Ammon's horn (tissue), 1 donor: ENCODE data around the gene KRT86.
A peak's percentile ranks its signal among the peaks of the same experiment; 100 is the strongest.
"Not testable (repeated sequence)": the region's sequence is repeated elsewhere in the genome, so short reads cannot be mapped to it uniquely, and the experiment has no call there.

Source experiments
- DNase-seq: peaks from one replicate; pipeline ENCODE4 v3.0.0-alpha.2; 2016; ENCODE audit warnings: low spot score

The KRT86 gene

DNA sequence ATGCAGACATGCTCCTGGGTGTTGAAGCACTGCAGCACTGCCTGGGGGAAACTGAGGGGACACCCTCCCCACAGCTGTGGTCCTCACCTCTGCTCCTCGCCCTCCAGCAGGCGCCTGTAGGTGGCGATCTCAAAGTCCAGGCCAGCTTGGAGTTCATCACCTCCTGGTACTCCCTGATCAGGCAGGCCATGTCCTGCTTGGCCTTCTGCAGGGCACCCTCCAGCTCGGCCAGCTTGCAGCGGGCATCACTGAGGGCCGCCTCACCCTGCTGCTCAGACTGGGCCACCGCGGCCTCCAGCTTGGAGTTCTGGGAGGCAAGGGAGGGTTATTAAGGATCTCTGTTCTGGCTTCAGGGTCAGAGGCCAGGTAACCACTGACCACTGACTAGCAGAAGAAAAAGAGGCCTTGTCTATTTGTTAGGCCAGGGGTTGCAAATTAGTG, 22.2 kb upstream of the KRT86 start:
- not testable (repeated sequence) for DNase-seq

DNA sequence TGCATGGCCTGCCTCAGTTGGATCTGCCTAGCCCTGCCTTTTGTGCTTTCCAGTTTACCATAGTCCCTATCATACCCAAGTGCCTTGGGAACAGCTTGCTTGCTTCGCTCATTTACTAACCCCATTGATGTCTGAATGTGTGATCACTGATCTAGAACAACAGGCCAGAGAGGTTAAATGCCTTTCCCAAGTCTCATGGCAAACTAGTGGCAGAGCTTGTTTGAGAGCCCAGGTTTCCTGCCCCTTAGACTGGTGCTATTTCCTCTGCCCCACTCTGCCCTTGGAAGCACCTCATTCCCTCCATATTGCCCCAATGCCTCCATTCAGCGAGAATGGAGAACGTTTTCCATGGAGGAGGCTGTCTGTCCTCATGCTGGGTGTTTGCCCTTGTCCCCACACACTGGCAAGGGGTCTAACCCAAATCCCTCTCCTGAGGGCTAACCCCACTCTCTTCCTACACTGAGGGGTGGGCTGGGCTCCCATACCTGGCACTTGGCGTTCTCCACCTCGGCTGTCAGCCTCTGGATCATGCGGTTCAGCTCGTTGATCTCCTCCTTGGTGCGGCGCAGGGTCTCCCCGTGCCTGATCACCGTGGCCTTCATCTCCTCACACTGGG, 21.6 kb upstream of the KRT86 start:
- no peak for DNase-seq

DNA sequence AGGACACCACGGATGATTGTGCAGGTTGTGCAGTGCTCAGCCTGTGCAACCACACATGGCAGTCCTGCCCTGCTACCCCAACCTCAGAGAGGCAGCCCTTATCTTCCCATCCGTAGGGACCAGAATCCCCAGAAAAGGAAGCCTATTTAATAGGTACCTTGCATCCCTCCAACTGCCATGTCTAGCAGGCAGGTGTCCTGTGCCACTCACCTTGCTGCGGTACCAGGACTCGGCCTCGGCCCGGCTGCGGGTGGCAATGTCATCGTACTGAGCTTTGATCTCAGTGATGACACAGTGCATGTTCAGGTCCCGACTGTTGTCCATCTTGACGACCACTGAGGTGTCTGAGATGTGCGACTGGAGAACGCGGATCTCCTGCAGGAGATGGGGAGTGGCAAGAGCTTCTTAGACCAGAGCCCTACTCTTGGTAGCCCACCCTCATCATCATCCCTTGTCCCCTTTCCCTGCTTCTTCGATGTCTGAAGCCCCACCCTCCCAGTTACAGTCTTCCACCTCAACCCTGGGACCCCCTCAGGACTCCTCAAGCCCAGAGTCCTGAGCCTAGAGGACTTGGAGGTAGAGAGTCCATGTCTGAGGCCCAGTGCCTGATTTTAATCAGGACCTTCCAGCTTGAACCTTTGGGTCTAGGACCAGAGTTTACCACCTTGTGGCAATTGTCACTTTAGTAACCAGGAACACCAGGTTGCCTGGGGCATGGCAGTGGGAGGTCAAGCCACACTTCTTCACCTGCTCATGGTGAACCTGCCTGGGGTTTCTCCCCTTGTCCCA, 20.9 kb upstream of the KRT86 start:
- DNase-seq = no peak

DNA sequence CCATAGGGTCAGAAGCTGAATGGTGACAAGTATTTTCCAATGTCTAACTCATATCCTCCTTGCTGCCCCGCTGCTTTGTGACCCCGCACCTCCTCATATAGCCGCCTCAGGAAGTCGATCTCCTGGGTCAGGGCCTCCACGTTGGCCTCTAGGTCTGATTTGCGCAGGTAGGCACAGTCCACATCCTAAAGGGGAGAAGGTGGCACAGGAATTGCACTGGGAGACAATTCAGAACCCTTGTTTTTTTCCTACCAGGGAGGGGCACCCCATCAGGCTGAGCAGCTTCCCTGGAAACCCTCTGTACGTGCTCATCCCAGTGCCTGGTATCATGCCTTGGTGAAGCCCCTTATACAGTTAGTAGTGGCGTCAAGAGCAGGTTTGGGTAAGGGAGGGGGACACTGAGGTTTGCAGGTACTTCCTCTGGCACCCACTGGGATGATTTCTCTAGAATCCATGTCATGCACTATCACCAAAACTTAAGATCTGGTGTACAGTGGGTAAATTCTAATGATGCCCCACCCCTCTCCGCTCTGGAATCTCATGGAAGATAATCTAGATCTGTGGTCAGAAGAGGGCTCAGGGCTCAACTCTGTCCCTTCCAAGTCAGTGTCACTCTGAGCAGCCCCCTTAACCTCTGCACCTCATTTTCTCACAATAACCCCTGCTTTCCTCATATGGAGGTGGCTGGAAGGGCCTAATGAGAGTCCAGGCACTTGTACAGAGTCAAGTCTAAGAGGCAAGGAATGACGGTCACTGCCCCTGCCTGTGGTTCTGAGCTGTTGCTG, 20.1 kb upstream of the KRT86 start:
- DNase-seq = no peak

DNA sequence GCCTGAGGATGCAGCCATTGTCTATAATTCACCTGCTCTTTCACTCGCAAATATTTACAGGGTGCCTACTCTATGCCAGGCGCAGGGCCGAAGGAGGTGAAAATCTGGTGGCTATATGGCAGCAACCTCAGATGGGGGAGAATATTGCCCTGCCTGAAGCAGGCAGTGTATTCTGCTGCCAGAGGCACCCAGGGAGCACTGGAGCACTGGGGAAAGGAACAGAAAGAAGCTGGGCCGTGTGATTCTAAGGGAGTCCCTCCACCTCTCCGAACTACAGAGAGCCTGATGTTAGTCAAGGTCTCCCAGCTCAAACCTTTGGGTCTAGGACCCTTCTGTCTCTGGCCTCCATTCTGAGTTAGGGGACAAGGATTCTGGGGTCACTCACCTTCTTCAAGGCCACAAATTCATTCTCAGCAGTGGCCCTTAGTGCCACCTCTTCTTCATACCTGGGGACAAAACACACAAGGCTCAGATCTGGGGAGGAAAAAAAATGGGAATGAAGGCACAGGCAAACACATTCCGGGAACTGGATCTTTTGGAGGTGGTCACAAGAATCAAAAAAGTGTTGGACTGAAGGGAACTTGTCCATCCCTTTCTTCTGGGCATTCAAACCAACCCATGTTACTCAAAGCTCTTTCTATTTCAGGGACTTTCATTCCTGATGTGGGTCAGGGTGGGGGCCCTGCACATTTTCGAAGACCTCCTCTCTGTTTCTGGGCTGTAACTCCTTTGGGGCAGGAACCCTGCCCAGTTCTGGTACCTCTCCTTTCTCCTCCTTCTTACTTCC, 19.3 kb upstream of the KRT86 start:
- DNase-seq = no peak

DNA sequence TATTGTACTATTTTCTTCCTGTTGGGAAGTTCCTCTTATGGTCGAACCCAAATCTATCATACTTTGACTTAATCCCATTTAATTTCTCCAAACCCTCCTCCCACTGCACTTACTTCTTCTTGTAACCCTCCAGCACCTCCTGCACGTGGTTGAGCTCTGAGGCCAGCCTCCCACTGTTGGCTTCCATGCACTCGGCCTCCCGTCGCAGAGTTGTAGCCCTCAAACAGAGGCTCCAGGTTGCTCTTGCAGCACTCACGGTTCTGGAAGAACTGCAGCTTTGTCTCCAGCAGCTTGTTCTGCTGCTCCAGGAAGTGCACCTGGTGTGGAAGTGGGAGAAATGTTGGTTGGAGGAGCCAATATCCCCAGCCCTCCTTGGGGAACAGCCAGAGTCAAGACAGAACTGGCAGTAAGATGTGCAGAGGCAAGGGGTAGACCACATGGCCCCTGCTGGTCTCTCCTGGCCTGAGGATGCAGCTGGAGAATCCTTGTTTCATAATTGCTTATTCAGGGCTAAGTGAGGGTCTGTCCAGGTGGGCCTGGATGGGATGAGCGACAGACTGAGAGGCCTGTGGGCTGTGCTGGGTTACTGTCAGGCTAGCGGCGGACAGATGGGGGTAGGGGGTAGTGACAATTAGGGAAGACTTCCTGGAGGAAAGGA, 18.4 kb upstream of the KRT86 start:
- DNase-seq = no peak

DNA sequence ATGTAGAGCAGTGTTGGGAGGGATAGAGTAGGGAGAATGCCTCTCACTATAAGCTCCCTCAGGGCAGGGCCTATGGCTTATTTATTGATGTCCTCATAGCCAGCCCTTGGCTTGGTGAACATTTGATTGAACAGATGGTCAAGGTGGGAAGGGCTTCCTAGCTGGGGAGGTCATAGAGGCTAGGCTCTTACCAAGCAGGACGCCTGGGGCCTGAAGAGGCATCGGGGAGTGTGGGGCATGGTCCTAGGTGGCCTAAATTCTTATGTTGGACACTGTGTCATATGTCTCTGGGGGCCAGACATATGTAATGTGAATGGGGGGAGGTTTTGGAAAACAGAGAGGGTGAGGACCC, 17.9 kb upstream of the KRT86 start:
- no peak for DNase-seq

DNA sequence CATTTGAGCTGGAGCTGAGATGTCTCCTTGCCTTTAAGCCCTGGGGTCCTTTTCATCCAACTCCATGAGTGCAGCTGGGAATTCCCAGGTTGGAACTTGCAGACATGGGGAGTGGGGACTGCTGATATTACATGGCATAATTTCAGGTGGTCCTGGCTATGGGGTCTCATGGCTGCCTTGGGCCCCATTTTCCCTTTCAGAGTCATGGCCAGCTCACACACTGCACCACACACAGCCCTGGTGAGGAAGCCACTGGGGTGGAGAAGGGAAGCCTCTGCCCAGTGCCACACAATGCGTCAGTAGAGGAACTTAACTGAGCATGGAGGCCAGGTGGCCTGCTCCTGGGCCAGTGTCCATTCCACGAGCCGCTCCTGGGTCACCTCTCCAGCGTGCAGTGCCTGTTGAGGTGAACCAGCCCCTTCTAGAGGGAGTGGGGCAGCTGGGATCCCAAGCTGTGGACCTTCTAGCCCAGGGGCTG, 17.3 kb upstream of the KRT86 start:
- no peak for DNase-seq

DNA sequence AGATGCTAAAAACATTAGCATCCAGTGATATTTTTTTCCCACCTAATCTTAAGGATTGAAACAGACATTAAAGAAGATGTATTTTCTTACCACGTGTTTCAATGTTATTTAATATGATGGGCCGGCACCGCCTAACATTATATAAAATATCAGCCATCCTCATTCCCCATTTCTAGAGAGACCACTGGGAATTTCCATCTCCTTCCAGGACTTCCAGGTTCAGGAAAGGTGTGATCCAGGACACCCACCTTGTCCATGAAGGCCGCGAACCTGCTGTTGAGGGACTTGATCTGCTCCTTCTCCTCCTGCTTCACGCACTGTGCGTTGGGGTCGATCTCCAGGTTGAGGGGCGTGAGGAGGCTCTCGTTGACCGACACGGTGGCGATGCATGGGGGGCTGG, 16.5 kb upstream of the KRT86 start:
- DNase-seq = not testable (repeated sequence)

DNA sequence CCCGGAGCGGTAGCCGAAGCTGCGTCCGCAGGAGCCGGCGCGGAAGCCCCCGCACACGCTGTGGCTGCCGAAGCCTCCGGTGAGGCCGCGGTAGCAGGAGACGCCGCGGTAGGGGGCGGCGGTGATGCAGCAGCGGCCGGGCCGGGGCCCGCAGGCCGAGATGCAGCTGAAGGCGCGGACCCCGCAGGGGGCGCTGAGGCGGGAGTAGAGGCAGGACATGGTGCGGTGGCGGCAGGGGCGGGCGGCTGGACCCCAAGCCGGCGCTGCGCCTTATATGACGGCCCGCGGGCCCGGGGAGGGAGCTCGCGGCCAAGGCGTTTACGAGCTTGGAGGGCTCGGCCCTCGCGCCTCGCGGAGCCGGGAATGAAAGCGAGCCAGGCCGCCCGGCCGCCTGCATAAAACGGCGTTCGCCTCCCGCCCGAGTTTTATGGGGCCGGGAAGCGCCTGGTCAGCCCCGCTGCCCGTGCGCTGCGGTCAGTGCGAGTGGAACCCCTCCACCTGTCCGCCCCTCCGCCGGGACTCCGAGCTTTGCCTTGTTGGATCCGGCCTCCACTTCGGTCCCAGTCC, 16.0 kb upstream of the KRT86 start:
- DNase-seq = no peak

DNA sequence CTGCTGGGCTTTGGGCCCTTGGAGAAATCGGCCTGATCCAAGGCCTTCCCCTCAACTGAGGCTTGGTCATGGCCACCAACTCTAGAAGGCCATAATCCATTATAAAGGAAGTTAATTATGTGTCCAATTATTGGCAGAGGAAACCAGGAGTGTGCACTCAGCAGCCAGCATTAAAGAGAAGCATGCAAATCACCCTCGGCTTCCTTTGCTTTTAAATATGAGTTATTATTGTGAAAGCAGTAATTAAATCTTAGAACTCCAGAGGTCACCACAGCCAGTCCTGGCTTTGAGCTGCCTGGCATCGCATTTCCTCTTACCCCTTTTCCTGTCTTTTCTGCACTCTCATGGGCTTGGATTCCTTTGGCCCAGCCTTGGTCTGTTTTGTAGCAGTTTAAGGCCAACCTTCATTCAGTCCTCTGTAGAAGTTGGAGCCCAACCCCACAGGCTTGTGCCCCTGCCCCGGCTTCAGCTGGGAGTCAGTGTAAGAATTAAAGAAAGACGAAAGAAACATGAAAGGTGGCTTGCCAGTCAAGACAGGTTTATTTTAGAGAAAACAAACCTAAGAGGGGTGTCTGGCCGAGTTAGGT, 14.7 kb upstream of the KRT86 start:
- no peak for DNase-seq

DNA sequence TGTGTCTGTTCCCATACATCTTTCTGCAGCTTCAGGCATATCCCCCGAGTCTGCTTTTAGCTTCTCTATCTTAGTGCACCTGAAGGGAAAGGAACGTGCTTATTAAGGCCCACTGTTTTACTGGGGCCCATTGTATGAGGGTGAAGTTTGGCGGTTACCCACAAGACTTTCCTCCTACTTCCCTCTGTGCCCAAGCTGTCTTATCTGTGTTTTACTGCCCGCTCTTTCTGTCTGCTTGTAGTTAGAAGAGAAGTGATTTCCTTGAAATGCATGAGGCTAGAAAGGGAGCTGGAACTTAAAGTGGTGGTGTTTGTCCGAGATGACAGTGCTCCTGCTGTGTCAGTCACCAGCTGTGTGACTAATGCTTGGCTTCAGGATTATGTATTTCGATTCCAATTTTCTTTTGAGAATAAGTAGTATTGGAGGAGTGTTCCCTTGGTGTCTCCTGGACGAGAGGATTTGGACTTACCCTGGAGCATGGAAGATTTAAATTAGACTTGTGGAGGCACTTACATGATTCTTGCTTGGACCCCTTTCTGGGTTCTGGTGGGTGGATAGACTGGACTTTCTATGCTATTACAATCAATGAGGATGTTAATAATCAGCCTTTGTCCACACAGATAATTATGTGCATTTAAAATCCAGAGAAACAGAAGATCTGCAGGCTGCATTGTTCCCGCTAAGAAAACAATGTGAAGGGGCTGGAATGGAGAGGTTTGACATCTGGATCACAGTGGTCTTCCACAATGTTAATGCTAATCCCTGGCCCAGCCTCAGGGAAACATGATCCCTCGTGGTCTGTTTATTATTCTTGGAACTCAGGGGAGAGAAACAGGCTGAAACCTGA, 13.9 kb upstream of the KRT86 start:
- no peak for DNase-seq

DNA sequence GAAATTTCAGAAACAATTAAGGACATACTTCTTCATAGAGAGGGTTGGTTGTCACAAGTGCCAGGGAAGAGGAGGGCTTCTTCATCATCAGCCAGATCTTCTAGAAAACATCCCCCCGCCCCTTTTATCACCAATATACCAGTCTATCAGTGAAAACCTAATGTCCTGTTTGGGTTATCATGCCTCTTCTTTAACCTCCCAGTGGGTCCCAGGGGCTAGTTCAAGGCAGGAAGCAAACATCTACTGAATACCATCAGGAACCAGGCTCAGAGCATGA, 13.3 kb upstream of the KRT86 start:
- DNase-seq = no peak

DNA sequence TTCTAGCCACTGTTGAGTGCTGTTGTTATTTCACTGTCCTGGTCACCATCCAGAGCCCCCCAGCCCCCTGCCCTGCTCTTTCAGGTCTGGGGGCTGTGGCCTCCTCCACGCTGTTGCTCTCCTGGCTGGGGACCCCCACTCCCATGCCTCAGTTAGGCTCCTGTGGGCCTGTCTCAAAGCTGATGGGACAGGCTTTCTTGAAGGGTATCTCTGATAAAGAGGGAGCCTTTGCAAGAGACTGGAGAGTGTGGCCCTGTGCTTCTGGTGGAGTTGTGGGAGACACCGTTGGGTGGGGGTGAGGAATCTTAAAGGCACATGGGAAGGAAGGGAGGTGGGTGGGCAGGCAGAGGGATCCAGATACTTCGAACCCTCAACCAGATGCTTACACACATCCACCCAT, 12.2 kb upstream of the KRT86 start:
- DNase-seq = no peak

DNA sequence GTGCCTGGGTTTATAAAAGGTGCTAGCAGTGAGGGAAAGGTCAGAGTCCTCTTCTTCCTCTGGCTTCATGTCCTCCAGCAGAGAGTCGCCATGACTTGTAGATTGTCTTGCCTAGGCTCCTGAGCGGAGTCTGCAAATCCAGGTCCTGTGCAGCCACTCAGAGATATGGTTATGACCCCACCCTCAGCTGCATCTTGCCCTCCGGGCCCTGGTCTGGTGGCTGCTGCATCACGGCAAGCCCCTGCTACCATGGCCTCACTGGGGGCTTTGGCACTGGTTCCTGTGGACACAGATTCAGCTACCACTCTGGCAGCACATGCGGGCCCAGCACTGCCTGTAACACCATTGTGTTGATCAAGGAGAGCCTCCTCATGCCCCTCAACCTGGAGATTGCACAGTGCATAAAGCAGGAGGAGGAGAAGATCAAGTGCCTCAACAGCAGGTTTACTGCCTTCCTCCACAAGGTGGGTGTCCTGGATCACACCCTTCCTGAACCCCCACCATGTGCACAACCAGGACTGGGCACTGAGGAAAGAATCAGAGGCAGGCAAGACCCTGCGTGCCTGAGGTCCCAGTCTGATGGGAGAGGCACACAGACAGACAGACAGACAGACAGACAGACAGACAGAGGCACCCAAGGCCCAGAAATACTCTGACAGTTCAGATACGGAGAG, 10.5 kb upstream of the KRT86 start:
- no peak for DNase-seq

DNA sequence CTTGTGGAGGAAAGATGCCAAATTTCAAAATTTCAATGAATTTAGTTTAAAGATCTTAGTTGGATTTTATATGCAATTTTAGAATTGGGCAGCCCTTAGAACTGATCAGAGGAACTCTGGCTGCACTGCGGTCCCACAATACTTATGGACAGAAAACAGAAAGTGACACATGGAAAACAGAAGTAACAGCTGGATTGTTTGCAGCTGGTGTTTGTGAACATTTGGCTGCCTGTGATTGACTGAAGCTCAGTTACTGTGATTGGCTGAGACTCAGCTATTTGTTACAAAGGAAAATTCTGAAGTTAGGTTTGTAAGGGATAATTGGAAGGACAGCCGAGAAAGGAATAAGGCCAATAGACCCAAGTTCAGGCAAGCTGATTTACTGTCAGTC, 10.0 kb upstream of the KRT86 start:
- DNase-seq = peak; percentile 68

DNA sequence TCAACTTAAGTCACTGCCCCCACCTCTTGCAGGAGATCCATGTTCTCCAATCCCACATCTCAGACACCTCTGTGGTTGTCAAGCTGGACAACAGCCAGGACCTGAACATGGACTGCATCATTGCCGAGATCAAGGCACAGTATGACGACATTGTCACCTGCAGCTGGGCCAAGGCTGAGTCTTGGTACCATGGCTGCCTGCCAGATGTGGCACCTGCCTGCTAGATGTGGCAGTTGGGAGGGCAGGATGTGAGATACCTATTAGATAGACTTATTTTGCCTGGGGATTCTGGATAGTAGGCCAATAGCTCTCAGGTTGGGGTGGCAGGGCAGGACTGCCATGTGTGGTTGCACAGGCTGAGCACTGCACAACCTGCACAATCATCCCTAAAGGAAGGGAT, 7.9 kb upstream of the KRT86 start:
- DNase-seq = no peak

DNA sequence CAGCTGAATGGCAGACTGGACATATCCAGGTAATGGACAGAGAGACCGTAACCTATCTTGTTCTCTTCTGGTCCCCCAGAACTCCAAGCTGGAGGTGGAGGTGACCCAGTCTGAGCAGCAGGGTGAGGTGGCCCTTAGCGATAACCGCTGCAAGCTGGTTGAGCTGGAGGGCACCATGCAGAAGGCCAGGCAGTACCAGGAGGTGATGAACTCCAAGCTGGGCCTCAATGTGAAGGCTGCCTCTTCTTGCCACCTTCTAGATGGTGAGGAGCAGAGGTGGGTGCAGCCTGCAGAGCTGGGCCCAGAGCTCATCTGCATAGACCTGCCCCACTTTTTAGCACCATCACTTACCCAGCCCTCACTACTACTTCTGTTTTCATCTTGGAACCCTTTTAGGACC, 7.2 kb upstream of the KRT86 start:
- no peak for DNase-seq

DNA sequence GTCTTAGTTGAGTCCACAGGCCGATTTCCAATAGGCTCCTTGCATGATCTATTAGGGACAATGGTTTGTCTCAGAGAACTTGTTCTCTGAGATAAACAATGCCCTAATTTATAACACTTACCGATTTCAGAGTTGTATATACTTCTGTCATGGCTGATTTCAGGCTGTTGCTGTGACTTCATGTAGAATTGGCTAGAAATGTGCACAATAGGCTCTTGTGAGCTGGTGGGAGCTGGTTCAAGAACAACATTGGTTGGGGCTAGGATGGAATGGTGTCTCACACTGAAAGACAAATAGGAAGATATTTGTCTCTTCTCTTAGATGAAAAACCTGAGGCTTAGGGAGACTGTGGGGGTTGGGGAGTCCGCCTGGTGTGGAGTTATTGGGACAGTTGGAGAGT, 6.7 kb upstream of the KRT86 start:
- DNase-seq = no peak

DNA sequence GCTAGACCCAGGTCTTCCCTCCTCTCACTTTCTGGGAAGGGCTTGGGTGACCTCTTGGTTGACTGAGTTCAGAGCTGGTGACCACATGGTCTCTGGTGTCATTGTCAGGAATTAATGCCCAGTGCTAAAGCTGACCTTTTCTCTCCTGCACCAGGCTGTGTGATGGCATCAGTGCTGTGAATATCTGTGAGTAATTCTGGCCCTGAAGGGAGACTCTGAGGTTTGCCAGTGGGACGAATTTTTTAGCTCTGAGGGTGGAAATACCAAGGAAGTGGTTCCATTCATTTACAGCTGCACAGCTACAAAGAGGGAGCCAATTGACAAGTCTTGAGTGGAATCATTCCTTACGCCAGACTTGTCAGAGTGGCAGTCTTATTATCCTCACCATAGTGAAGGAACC, 6.2 kb upstream of the KRT86 start:
- no peak for DNase-seq
